Astrocyte (in vitro differentiated cells and primary cell): Measurements from ENCODE around the gene NR1H2. TPM values are rescaled to one million over a fixed set of nuclear protein-coding genes. Genes with fewer than 3 reads are reported as not detected.

Experiments
- DNase-seq: peaks from one replicate; pipeline ENCODE4 v3.0.0-alpha.2; 2010; ENCODE audit warnings: low read depth
- FAIRE-seq: peaks from 2 replicates; lab custom pipeline; 2011; peaks lifted over from hg19 to GRCh38; lab: Jason Lieb, UNC
- H2AFZ ChIP-seq: 2 replicates; pipeline ENCODE4 v1.6.0; 2012; ENCODE audit warnings: low read depth, low read length, inconsistent platforms
- H3K27ac ChIP-seq: 2 replicates; pipeline ENCODE4 v1.5.1; 2011; ENCODE audit warnings: low read depth, low read length, inconsistent platforms
- H3K27me3 ChIP-seq: 2 replicates; pipeline ENCODE4 v1.6.0; 2011; ENCODE audit warnings: low read length, inconsistent platforms; ENCODE audit not compliant: insufficient read depth
- H3K36me3 ChIP-seq: 2 replicates; pipeline ENCODE4 v1.5.1; 2011; ENCODE audit warnings: low read length, inconsistent platforms; ENCODE audit not compliant: insufficient read depth
- H3K4me1 ChIP-seq: 2 replicates; pipeline ENCODE4 v1.5.1; 2011; ENCODE audit warnings: low read length, inconsistent platforms; ENCODE audit not compliant: insufficient read depth
- H3K4me2 ChIP-seq: 2 replicates; pipeline ENCODE4 v1.6.0; 2012; ENCODE audit warnings: low read length, inconsistent platforms
- H3K4me3 ChIP-seq: 2 replicates; pipeline ENCODE4 v1.5.1; 2011; ENCODE audit warnings: low read depth, mild to moderate bottlenecking, low read length, inconsistent platforms; ENCODE audit not compliant: insufficient read depth
- H3K79me2 ChIP-seq: 2 replicates; pipeline ENCODE4 v1.6.0; 2012; ENCODE audit warnings: mild to moderate bottlenecking, low read length, inconsistent platforms; ENCODE audit not compliant: insufficient read depth
- H3K9ac ChIP-seq: 2 replicates; pipeline ENCODE4 v1.6.0; 2012; ENCODE audit warnings: mild to moderate bottlenecking, low read length, inconsistent platforms
- H3K9me3 ChIP-seq: 2 replicates; pipeline ENCODE4 v1.5.1; 2012; ENCODE audit warnings: low read depth, mild to moderate bottlenecking, low read length, inconsistent platforms; ENCODE audit not compliant: insufficient read depth
- H4K20me1 ChIP-seq: 2 replicates; pipeline ENCODE4 v1.6.0; 2012; ENCODE audit warnings: low read length, inconsistent platforms; ENCODE audit not compliant: insufficient read depth
- H3K27ac Mint-ChIP-seq: one replicate; pipeline ENCODE4 v1.8.0; 2021; ENCODE audit warnings: mild to moderate bottlenecking, mixed read lengths; ENCODE audit not compliant: unreplicated experiment
- H3K27me3 Mint-ChIP-seq: one replicate; pipeline ENCODE4 v1.8.0; 2021; ENCODE audit warnings: low read depth, mixed read lengths; ENCODE audit not compliant: unreplicated experiment
- H3K36me3 Mint-ChIP-seq: one replicate; pipeline ENCODE4 v1.8.0; 2021; ENCODE audit warnings: low read depth, mixed read lengths; ENCODE audit not compliant: unreplicated experiment
- H3K4me1 Mint-ChIP-seq: one replicate; pipeline ENCODE4 v1.8.0; 2021; ENCODE audit warnings: low read depth, mixed read lengths; ENCODE audit not compliant: unreplicated experiment
- H3K4me3 Mint-ChIP-seq: one replicate; pipeline ENCODE4 v1.8.0; 2021; ENCODE audit warnings: mild to moderate bottlenecking, moderate library complexity, mixed read lengths; ENCODE audit not compliant: unreplicated experiment
- H3K9me3 Mint-ChIP-seq: one replicate; pipeline ENCODE4 v1.8.0; 2021; ENCODE audit warnings: mild to moderate bottlenecking, mixed read lengths; ENCODE audit not compliant: unreplicated experiment
- EZH2 ChIP-seq: IDR thresholded peaks from 2 replicates; pipeline ENCODE4 v1.6.1; 2012; ENCODE audit warnings: mild to moderate bottlenecking, low read length, inconsistent platforms; ENCODE audit not compliant: insufficient read depth
- total RNA-seq: library from RNA; stranded (reverse); gene quantifications from 2 replicates; pipeline ENCODE4 v1.2.1, GENCODE V29; 2021
- TF ChIP-seq, protein P1 (sequence below): IDR thresholded peaks from 2 replicates; pipeline ENCODE4 v1.5.1; 2011; ENCODE audit warnings: low read depth, mild to moderate bottlenecking, inconsistent platforms, low read length, moderate library complexity; ENCODE audit not compliant: insufficient read depth

Gene NR1H2
- total RNA-seq, 1 donor from 2014 or later: 33.4 TPM

DNA sequence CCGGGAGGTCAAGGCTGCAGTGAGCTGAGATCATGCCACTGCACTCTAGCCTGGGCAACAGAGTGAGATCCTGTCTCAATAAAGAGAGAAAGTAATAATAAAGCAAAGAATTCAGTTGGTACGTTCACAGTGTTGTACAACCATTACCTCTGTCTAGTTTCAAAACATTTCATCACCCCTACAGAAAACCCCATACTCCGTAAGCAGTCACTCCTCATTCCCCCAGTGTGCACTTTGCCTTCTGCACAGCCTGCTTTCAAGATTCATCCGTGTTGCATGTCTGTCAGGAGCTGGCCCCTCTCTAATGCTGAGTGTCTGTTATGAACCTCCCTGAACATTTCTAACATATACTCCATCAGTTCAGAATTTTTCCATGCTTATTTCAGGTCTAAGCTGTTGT, 17.3 kb downstream of the NR1H2 start:
- Histone ChIP-seq H3K27ac (no peak overlapping the region), H3K4me2 (no peak overlapping the region), H3K27me3 (no peaks in the 10 kb centered on the region), H2AFZ (no peak overlapping the region), H4K20me1 (peaks cover 3% of the 10 kb centered on the region), H3K9ac (no peak overlapping the region), H3K9me3 (no peaks in the 10 kb centered on the region), H3K79me2 (peaks cover 7% of the 10 kb centered on the region), H3K36me3 (peaks cover 2% of the 10 kb centered on the region), H3K4me1 (no peaks in the 10 kb centered on the region), H3K4me3 (no peak overlapping the region)
- Mint-ChIP-seq H3K27ac (no peak overlapping the region), H3K4me3 (no peak overlapping the region), H3K27me3 (no peaks in the 10 kb centered on the region), H3K36me3 (peaks cover 8% of the 10 kb centered on the region), H3K4me1 (no peaks in the 10 kb centered on the region), H3K9me3 (peaks cover 2% of the 10 kb centered on the region)
- FAIRE-seq (no peak), DNase-seq (no peak)
- TF ChIP-seq, protein P1, sequence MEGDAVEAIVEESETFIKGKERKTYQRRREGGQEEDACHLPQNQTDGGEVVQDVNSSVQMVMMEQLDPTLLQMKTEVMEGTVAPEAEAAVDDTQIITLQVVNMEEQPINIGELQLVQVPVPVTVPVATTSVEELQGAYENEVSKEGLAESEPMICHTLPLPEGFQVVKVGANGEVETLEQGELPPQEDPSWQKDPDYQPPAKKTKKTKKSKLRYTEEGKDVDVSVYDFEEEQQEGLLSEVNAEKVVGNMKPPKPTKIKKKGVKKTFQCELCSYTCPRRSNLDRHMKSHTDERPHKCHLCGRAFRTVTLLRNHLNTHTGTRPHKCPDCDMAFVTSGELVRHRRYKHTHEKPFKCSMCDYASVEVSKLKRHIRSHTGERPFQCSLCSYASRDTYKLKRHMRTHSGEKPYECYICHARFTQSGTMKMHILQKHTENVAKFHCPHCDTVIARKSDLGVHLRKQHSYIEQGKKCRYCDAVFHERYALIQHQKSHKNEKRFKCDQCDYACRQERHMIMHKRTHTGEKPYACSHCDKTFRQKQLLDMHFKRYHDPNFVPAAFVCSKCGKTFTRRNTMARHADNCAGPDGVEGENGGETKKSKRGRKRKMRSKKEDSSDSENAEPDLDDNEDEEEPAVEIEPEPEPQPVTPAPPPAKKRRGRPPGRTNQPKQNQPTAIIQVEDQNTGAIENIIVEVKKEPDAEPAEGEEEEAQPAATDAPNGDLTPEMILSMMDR: no peak
- no peak for TF ChIP-seq EZH2

DNA sequence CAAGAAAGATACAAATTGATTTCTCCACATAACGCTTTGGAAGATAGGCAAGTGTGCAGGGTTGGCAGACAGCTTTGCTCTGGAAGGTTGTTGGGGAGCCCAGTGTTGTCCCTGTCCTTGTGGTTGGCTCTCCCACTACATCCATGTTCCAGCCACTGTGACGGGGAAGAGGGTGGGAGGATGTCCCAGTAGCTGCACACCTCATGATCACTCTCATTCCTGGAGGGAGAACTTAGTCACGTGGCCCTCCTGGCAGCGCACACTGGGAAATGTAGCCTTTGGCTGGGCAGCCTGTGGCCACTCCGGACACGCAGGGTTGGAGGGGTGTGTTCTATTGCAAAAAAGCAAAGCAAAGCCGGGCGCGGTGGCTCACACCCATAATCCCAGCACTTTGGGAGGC, 17.8 kb downstream of the NR1H2 start:
- no peak overlapping the region for H3K4me3 ChIP-seq
- H3K27ac Mint-ChIP-seq: no peak overlapping the region
- H3K9ac ChIP-seq: no peak overlapping the region
- no peak for TF ChIP-seq EZH2
- TF ChIP-seq, protein P1: no peak
- H3K9me3 Mint-ChIP-seq: peaks cover 2% of the 10 kb centered on the region
- no peaks in the 10 kb centered on the region for H3K9me3 ChIP-seq
- H3K4me1 ChIP-seq: no peaks in the 10 kb centered on the region
- H4K20me1 ChIP-seq: peaks cover 3% of the 10 kb centered on the region
- H3K36me3 Mint-ChIP-seq: peaks cover 8% of the 10 kb centered on the region
- DNase-seq: no peak
- H3K4me2 ChIP-seq: no peak overlapping the region
- H3K79me2 ChIP-seq: peaks cover 6% of the 10 kb centered on the region
- H3K36me3 ChIP-seq: peaks cover 2% of the 10 kb centered on the region
- no peaks in the 10 kb centered on the region for H3K27me3 Mint-ChIP-seq
- no peaks in the 10 kb centered on the region for H3K27me3 ChIP-seq
- no peak overlapping the region for H3K4me3 Mint-ChIP-seq
- H3K4me1 Mint-ChIP-seq: no peaks in the 10 kb centered on the region
- no peak overlapping the region for H2AFZ ChIP-seq
- no peak for FAIRE-seq
- no peak overlapping the region for H3K27ac ChIP-seq

DNA sequence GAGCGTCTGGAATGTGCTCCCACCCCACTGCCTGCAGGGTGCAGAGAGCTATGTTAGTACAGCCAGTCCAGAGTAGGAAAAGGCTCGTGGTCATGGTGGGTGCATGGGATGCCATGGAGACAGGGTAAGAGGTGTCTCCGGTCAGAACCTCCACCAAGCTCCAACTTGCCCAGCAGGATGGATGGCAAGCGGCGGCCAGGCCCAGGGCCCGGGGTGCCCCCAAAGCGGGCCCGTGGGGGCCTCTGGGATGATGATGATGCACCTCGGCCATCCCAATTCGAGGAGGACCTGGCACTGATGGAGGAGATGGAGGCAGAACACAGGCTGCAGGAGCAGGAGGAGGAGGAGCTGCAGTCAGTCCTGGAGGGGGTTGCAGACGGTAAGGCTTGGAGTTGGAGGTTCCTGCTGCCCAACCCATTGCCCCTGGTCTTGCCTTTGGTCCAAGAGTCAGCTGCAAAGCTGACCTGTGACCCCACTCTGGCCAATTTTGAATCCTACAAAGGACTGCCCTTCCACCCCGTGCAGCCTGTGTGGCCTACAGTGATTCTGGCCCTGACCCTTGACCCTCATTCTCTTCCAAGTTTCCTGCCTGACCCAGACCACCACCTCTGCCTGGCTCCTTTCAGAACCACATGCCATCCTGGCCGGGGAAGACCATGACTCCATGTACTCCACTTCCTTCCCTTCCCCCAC, 22.6 kb downstream of the NR1H2 start:
- no peak overlapping the region for H2AFZ ChIP-seq
- H3K27ac ChIP-seq: no peak overlapping the region
- H4K20me1 ChIP-seq: peaks cover under 1% of the 10 kb centered on the region
- H3K9ac ChIP-seq: no peak overlapping the region
- no peak overlapping the region for H3K4me3 Mint-ChIP-seq
- H3K9me3 Mint-ChIP-seq: no peaks in the 10 kb centered on the region
- H3K79me2 ChIP-seq: peaks cover 3% of the 10 kb centered on the region
- DNase-seq: no peak
- no peaks in the 10 kb centered on the region for H3K4me1 ChIP-seq
- no peak for TF ChIP-seq EZH2
- TF ChIP-seq, protein P1: no peak
- H3K27me3 ChIP-seq: no peaks in the 10 kb centered on the region
- FAIRE-seq: no peak
- H3K4me2 ChIP-seq: no peak overlapping the region
- no peaks in the 10 kb centered on the region for H3K36me3 ChIP-seq
- H3K36me3 Mint-ChIP-seq: peaks cover 2% of the 10 kb centered on the region
- H3K4me1 Mint-ChIP-seq: no peaks in the 10 kb centered on the region
- no peaks in the 10 kb centered on the region for H3K27me3 Mint-ChIP-seq
- no peak overlapping the region for H3K4me3 ChIP-seq
- H3K9me3 ChIP-seq: no peaks in the 10 kb centered on the region
- no peak overlapping the region for H3K27ac Mint-ChIP-seq
